ENCODE data around the gene NGEF. TPM values are rescaled to one million over a fixed set of nuclear protein-coding genes. Genes with fewer than 3 reads are reported as not detected.

NGEF gene
- total and polyA plus RNA-seq, 9 of the 15 experiments (the other 6 are each of a cell fraction or from before 2014, with no cell fraction given) = 0.07 to 0.17 (median 0.09) TPM; not detected in 6

DNA sequence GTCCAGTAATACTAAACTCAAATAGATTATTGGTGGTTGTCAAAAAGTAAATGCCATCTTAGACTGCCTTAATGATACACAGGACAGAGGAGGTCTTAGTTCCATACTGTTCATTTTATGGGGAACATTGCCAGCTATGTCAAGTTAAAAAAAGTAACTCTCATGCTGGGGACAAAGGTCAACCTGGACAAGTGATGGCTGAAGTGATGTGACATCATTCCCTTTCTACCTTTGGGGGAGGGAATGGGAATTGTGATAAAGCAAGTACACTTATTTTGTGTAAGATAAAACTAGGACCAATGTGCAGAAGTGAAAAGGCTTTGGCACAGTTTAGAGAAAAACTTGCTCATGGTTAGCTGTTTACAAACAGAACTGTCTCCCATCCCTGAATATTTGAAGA, 167.0 kb downstream of the NGEF start:
- FAIRE-seq (no peak), DNase-seq (ENCODE audit: extremely low read depth in 1 of 4, low spot score in 3 of 4) (no peak), ATAC-seq (no peak)
- Histone ChIP-seq H3K9ac (ENCODE audit: insufficient read depth in 1 of 2, low read depth in 2 of 2, low read length in 2 of 2) (no peak overlapping the region), H3K4me2 (ENCODE audit: insufficient read depth, low read length) (no peak overlapping the region), H4K20me1 (replicated peaks; ENCODE audit: control insufficient read depth, insufficient read depth, low read length) (no peaks in the 10 kb centered on the region), H3K27me3 (ENCODE audit: control insufficient read depth in 2 of 2, insufficient read depth in 2 of 2, low read length in 2 of 2) (no peaks in the 10 kb centered on the region), H2AFZ (ENCODE audit: low read depth, low read length) (no peak overlapping the region), H3K9me3 (replicated peaks; ENCODE audit: control insufficient read depth, insufficient read depth, low read depth, low read length) (no peaks in the 10 kb centered on the region), H3K79me2 (ENCODE audit: control insufficient read depth, insufficient read depth, low read length) (no peaks in the 10 kb centered on the region), H3K4me3 (no peak overlapping the region), H3K4me1 (replicated peaks in 1 of 2; ENCODE audit: control insufficient read depth in 2 of 2, insufficient read depth in 2 of 2, low read length in 2 of 2) (no peaks in the 10 kb centered on the region), H3K9me1 (ENCODE audit: control insufficient read depth, insufficient read depth, low read length) (no peaks in the 10 kb centered on the region), H3K36me3 (ENCODE audit: control insufficient read depth, insufficient read depth, low read length) (peaks cover 85% of the 10 kb centered on the region), H3K27ac (ENCODE audit: extremely low read depth, low read depth, low read length) (no peak overlapping the region)
- ChIA-PET POLR2A (no interaction called here), CTCF (ENCODE audit: low intra/inter-chr PET ratio) (no interaction called here)
- intact Hi-C loops (cut with micrococcal nuclease) = no loop called here
- in situ Hi-C loops (cut with MboI) = no loop called here
- BruUV-seq (replicated peaks) = no TSS peak
- TF ChIP-seq CREBBP (IDR thresholded peaks at IDR 0.05; ENCODE audit: low read depth, low read length) (no peak), HLTF (IDR thresholded peaks at IDR 0.05) (no peak), U2AF1 (optimal IDR thresholded peaks at IDR 0.05; ENCODE audit: low read depth, low read length) (no peak)

DNA sequence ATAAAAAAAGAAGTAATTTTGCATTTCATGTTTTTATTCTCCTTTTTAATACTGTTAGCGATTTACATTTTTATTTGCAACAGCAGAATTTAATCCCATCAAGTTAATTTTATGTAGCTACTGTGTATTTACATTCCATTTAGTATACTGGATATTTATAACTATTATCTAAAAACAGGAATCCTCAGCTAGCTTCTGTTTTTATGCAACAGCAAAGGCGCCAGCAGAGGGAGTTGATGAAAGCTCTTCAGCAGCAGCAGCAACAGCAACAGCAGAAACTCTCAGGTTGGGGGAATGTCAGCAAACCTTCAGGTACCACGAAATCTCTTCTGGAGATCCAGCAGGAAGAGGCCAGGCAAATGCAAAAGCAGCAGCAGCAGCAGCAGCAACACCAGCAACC, 169.2 kb downstream of the NGEF start:
- WGBS (ENCODE audit: insufficient coverage, low coverage, missing lambda C conversion rate) = 93% methylated on average over 3 of the region's 3 CpGs
- H3K9ac ChIP-seq (ENCODE audit: insufficient read depth in 1 of 2, low read depth in 2 of 2, low read length in 2 of 2) = no peak overlapping the region
- H3K4me1 ChIP-seq (replicated peaks in 1 of 2; ENCODE audit: control insufficient read depth in 2 of 2, insufficient read depth in 2 of 2, low read length in 2 of 2) = peaks cover 0 to 5% of the 10 kb centered on the region in 2 experiments; a peak in 3 of 5 replicates
- peaks cover 5% of the 10 kb centered on the region; the same call in 1 of the 3 replicates for H3K79me2 ChIP-seq (ENCODE audit: control insufficient read depth, insufficient read depth, low read length)
- no peak overlapping the region for H3K4me3 ChIP-seq
- POLR2A ChIA-PET = no interaction called here
- no peak overlapping the region for H3K27ac ChIP-seq (ENCODE audit: extremely low read depth, low read depth, low read length)
- DNase-seq (ENCODE audit: extremely low read depth in 1 of 4, low spot score in 3 of 4) = no peak
- ATAC-seq = no peak
- no peak overlapping the region for H3K4me2 ChIP-seq (ENCODE audit: insufficient read depth, low read length)
- H2AFZ ChIP-seq (ENCODE audit: low read depth, low read length) = no peak overlapping the region
- no peak for FAIRE-seq
- in situ Hi-C loops (cut with MboI) (no loop called here), intact Hi-C loops (cut with micrococcal nuclease) (no loop called here)
- BruUV-seq (replicated peaks) = no TSS peak
- CTCF ChIA-PET (ENCODE audit: low intra/inter-chr PET ratio) = interaction anchor here (0.9 kb wide), 1 partner anchor 103 kb away, joined by 3 read pairs; no protein-coding TSS in a partner anchor
- no peaks in the 10 kb centered on the region for H3K9me1 ChIP-seq (ENCODE audit: control insufficient read depth, insufficient read depth, low read length)
- TF ChIP-seq MCM3 (IDR thresholded peaks at IDR 0.05) (no peak), ESRRB (CRISPR knock-in tag; IDR thresholded peaks at IDR 0.05; ENCODE audit: borderline replicate concordance) (no peak), KLF13 (tag; IDR thresholded peaks at IDR 0.05; ENCODE audit: borderline replicate concordance, low read depth) (no peak), DIDO1 (tag; IDR thresholded peaks at IDR 0.05; ENCODE audit: low read depth) (no peak), TSC22D4 (tag; IDR thresholded peaks at IDR 0.05) (no peak), FOXA3 (CRISPR knock-in tag; conservative IDR thresholded peaks at IDR 0.05 in 1 of 2, IDR thresholded peaks at IDR 0.05 in 1 of 2) (no peak), ZNF24 (IDR thresholded peaks at IDR 0.05) (no peak), RAD21 (CRISPR knock-in tag; conservative IDR thresholded peaks at IDR 0.05 in 1 of 2, IDR thresholded peaks at IDR 0.05 in 1 of 2) (no peak), POLR2H (tag; IDR thresholded peaks at IDR 0.05; ENCODE audit: low read depth) (no peak)
- H4K20me1 ChIP-seq (replicated peaks; ENCODE audit: control insufficient read depth, insufficient read depth, low read length) = no peaks in the 10 kb centered on the region
- no peaks in the 10 kb centered on the region for H3K27me3 ChIP-seq (ENCODE audit: control insufficient read depth in 2 of 2, insufficient read depth in 2 of 2, low read length in 2 of 2)
- peaks cover 88% of the 10 kb centered on the region for H3K36me3 ChIP-seq (ENCODE audit: control insufficient read depth, insufficient read depth, low read length)
- no peaks in the 10 kb centered on the region for H3K9me3 ChIP-seq (replicated peaks; ENCODE audit: control insufficient read depth, insufficient read depth, low read depth, low read length)

Measured in K562 (cell line).